GM21619 (cell line): ENCODE results near the gene NHS.

ENCODE experiments used
- ATAC-seq: cut with Tn5 transposase; IDR thresholded peaks from one replicate; pipeline ENCODE4 v1.9.1; 2021; ENCODE audit not compliant: unreplicated experiment

The NHS gene

GRCh38 chrX:17581641-17582040, 206.6 kb downstream of the NHS start:
- ATAC-seq: no peak

DNA sequence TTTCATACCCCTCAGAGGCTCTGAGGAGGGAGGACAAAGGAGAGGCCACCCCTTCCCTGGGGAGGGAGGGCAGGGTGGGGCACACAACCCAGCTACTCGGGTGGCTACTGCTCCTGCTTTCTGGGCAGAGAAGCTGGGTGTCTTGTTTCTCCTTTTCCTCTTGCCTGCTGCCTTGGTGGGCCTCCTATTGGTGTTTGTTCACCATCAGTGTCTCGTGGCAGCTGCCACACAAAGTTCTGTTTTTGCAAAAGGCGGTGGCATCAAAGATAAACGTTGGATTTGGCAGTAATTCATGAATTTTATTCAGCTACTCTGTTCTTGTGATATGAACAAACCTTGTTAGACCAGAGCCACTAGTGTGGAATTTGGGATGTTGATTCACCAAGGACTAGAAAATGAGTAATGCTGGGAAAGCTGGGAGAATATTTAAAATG, 209.3 kb downstream of the NHS start:
- no peak for ATAC-seq

DNA sequence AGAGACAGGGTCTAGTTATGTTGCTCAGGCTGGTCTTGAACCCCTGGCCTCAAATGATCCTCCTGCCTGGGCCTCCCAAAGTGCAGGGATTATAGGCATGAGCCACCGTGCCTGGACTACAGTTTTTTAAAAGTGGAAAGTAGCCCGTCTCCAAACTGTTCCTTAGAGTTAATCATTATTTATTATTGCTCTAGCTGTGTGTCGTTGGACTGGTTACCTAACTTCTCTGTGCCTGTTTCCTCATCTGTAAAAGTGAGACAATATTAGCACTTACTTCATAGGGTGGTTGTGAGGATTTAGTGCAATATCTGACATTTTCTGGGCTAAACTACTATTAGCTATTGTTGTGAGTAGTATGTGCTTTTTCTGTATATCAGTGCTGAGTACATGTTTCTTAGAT, 210.0 kb downstream of the NHS start:
- ATAC-seq: no peak

DNA sequence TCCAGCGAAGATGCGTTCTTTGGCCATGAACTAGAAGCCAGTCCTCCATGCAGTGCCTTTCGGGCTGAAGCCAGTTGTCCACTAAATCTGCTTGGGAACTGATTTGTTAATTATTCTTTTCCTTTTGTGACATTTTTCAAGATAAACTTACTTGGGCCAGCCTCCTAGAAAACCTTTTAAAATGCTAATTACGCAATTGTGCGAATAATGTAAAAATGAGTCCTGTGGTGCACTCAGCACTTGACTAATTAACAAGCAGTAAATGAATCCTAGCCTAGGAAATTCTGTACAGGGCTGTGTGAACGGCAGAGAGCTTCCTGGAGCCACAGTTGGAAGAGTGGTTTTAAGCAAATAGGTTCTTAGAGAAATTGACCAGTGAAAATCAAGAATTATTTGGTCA, 212.4 kb downstream of the NHS start:
- ATAC-seq: no peak

DNA sequence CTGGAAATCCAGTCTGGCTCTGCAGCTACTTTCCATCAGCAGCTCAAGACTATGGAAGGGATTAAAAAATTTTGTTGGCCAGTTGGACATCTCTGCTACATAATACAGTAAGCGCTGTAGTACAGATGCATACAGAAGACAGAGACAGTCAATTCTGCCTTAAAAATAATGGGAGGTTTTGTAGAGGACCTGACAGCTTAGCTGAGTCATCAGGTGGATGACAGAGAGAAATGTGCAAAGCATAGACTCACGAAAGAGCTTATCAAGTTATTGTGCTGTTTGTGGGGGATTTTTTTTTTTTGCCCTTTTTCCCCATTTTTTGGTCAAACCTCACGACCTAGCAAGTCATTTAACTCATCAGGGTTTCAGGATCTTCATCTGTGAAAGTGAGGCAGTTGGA, 213.3 kb downstream of the NHS start:
- ATAC-seq: no peak

- ATAC-seq: no peak
Measured at GRCh38 chrX:17590892-17591740, 216.1 kb downstream of the NHS start.

- ATAC-seq: no peak
Measured at GRCh38 chrX:17591741-17592110, 216.7 kb downstream of the NHS start.

DNA sequence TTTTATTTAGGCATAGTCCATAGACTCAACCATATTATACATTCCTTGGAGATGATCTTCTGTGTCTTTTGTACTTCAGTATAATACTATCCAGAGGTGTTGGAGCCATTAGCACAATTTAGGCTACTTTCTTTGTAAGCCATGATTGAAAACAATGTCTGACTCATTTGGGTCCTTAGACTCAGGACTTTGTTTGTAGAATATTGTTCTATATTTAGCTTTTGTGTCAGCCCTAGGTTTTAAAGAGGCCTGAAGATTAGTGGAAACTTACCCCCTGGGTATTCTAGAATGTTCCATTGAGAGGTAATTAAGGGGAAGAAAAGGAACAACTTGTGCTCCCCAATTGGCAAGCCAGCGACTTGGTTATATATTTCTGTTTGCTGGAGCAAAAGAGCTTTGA, 217.1 kb downstream of the NHS start:
- no peak for ATAC-seq

DNA sequence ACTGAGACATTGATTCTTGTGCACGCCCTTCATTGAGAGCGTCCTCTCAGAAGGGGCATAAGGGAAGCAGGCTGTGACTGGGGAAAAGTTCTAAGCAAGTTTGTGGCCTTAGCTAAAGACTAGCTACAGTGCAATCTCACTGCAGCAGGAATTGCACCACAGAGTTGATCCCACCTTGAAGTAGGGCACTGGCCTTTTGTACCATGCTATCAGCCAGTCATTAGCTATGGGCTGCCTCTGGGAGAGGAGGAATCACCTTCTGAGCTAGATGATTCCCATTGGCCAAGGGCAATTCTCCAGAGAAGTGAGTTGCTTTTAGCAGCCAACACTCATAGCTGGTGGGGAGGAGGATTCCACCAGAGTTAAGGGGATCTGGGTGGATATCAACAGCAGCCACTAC, 219.7 kb downstream of the NHS start:
- no peak for ATAC-seq

- ATAC-seq: peak; percentile 74
Measured at GRCh38 chrX:17595456-17596035, 220.5 kb downstream of the NHS start.

DNA sequence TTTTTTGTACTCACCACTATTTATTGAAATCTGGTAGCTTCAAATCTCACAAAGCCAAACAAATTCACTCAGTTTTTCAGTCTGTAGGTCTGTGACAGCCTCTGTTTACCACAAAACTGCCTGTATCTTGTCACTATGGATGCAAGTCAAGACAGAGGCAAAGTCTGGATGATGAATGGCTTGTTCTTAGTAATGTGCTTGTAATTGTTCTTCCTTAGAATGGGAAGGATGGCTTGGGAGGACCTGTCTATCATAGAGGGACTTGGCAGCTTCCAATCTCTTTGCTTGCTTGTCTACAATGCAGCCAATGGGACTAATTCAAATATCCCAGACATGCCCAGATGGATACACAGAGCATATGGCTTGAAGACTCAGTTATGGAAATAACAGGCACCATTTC, 221.1 kb downstream of the NHS start:
- ATAC-seq: no peak

GRCh38 chrX:17596546-17597205, 221.7 kb downstream of the NHS start:
- ATAC-seq: no peak

GRCh38 chrX:17597327-17597726, 222.3 kb downstream of the NHS start:
- ATAC-seq: no peak

GRCh38 chrX:17597836-17598439, 222.9 kb downstream of the NHS start:
- no peak for ATAC-seq

- no peak for ATAC-seq
Measured at GRCh38 chrX:17601441-17602200, 226.6 kb downstream of the NHS start.

- no peak for ATAC-seq
Measured at GRCh38 chrX:17602245-17602644, 227.2 kb downstream of the NHS start.

DNA sequence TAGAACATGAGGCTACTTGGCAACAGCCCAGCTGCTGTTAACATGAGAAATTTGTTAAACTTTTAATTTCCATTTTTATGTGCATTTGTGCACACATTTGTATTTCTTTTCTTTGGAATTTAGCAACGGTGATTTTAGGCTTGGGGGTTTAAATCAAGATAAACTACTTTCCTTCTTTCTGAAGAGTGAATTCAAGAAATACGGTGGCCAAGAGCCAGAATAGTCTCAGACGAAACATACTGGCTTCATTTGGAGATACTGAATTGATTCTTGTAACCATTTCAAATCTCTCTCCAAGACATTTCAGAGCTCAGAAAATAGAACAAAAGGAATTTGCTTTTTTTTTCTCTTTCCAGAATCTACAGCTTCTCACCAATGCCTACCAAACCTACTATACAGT, 228.2 kb downstream of the NHS start:
- no peak for ATAC-seq

DNA sequence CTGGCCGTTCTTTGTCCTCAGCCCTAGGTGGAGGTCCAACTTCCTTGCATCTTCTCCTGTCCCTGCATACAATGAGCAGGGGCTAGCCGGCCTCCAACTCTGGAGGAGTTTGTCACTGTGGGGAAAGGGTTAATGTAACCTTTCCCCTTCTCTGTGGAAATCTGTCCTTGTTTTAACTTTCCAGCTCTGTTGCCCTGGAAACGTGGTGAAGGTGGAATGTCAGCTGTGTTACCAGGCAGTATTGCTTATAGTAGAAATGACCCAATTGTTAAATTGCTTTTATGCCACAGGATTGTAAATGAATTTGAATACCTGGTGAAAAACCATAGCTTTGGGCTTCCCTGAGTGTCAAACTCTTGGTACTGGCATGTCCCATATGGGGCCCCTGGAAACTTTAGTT, 230.7 kb downstream of the NHS start:
- ATAC-seq: no peak

DNA sequence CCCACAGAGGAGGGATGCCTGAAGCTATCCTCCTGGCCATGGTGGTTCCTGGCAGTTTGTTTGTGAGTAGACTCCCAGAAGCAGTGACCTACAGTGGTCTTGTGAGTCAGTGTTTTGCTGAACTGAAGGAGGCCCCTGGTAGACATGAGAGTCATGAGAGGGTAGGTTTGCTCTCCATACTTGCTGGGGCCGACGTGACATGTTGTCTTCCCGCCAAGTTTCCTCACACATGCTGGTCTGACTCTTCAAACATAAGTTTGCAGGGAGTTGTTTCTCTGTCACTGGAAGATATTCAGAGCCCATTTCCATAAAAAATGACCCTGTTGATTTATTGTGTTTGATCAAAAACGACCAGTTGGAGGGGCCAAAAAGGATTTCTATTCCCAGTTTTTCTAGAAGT, 231.2 kb downstream of the NHS start:
- no peak for ATAC-seq

GRCh38 chrX:17608888-17609287, 233.9 kb downstream of the NHS start:
- no peak for ATAC-seq

GRCh38 chrX:17610788-17611187, 235.8 kb downstream of the NHS start:
- no peak for ATAC-seq
